Astrocyte of the spinal cord (primary cell): ENCODE measurements around the gene UNC5C.

Experiments used
- DNase-seq: peaks from one replicate; pipeline ENCODE4 v3.0.0; 2011; ENCODE audit warnings: low read depth, low spot score
- H3K4me3 ChIP-seq: 2 replicates; pipeline ENCODE4 v1.5.1; 2011; ENCODE audit warnings: low read depth, mild to moderate bottlenecking, low read length, moderate library complexity
- in situ Hi-C: cut with HindIII; loops from 2 replicates; pipeline ENCODE4 v1.10.0; 2017; ENCODE audit warnings: low sequenced_read_pairs
- TF ChIP-seq, protein P1 (sequence below): IDR thresholded peaks from 2 replicates; pipeline ENCODE4 v1.5.1; 2012; ENCODE audit warnings: low read depth, mild to moderate bottlenecking, low read length, inconsistent platforms

Gene UNC5C

GRCh38 chr4:95507561-95507960 is 41.2 kb downstream of the UNC5C start:
- TF ChIP-seq, protein P1, sequence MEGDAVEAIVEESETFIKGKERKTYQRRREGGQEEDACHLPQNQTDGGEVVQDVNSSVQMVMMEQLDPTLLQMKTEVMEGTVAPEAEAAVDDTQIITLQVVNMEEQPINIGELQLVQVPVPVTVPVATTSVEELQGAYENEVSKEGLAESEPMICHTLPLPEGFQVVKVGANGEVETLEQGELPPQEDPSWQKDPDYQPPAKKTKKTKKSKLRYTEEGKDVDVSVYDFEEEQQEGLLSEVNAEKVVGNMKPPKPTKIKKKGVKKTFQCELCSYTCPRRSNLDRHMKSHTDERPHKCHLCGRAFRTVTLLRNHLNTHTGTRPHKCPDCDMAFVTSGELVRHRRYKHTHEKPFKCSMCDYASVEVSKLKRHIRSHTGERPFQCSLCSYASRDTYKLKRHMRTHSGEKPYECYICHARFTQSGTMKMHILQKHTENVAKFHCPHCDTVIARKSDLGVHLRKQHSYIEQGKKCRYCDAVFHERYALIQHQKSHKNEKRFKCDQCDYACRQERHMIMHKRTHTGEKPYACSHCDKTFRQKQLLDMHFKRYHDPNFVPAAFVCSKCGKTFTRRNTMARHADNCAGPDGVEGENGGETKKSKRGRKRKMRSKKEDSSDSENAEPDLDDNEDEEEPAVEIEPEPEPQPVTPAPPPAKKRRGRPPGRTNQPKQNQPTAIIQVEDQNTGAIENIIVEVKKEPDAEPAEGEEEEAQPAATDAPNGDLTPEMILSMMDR, result no peak
- in situ Hi-C loops, result no loop called here
- DNase-seq, result no peak
- H3K4me3 ChIP-seq, result no peak overlapping the region

GRCh38 chr4:95507147-95507546 is 41.6 kb downstream of the UNC5C start:
- no peak overlapping the region for H3K4me3 ChIP-seq
- in situ Hi-C loops, result no loop called here
- DNase-seq, result no peak

GRCh38 chr4:95506264-95506663 is 42.5 kb downstream of the UNC5C start:
- H3K4me3 ChIP-seq, result no peak overlapping the region
- in situ Hi-C loops, result no loop called here
- TF ChIP-seq, protein P1, result no peak
- peak; percentile 59 for DNase-seq

More at GRCh38 chr4:95507147-95507546, 41.6 kb downstream of the UNC5C start:
- TF ChIP-seq, protein P1, result no peak

DNA sequence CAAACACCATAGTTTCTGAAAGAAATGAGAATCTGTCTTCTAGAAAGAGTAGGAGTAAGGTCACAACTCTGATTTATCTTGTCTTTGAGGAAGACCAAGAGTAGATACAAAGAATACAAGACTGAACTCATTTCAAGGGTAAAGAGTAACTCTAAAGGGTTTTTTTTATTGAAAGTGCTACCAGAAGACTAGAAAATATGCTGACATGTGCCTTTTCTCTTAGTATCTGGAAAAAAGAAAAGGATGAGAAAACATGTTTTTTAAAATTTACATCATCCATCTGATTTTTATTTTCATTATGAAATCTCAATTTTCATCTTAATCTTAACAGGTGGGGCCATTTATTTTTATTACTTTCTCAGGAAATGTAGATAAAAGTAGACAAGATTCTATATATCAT is 43.0 kb downstream of the UNC5C start:
- in situ Hi-C loops, result no loop called here

GRCh38 chr4:95505151-95505550 is 43.6 kb downstream of the UNC5C start:
- TF ChIP-seq, protein P1, result no peak
- DNase-seq, result peak; percentile 87
- in situ Hi-C loops, result no loop called here
- H3K4me3 ChIP-seq, result no peak overlapping the region

More for the DNA sequence above, 43.0 kb downstream of the UNC5C start:
- TF ChIP-seq, protein P1, result no peak
- no peak overlapping the region for H3K4me3 ChIP-seq
- no peak for DNase-seq

GRCh38 chr4:95504501-95504900 is 44.3 kb downstream of the UNC5C start:
- H3K4me3 ChIP-seq, result no peak overlapping the region
- in situ Hi-C loops, result no loop called here
- DNase-seq, result no peak
- TF ChIP-seq, protein P1, result no peak

DNA sequence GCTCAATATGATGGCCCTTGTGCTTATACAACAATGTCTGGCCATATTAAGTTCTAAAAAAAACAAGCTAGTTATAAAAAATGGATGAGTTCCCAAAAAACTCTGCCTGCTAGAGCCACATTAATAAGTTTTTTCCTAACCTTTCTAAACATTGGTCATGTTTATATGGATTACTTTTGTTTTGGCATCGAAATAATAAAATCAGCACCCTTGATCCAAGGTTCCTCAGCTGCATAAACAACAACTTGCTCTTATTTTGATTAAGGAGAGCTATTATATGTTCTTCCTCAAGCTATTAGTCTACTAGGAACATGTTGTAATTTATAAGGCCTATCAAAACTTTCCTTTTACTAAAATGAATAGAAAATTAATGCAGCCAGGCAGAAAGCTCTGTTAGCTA is 48.4 kb downstream of the UNC5C start:
- in situ Hi-C loops, result no loop called here
- no peak overlapping the region for H3K4me3 ChIP-seq
- TF ChIP-seq, protein P1, result no peak
- DNase-seq, result no peak
